Measurements from ENCODE around the gene ZNF823.

DNA sequence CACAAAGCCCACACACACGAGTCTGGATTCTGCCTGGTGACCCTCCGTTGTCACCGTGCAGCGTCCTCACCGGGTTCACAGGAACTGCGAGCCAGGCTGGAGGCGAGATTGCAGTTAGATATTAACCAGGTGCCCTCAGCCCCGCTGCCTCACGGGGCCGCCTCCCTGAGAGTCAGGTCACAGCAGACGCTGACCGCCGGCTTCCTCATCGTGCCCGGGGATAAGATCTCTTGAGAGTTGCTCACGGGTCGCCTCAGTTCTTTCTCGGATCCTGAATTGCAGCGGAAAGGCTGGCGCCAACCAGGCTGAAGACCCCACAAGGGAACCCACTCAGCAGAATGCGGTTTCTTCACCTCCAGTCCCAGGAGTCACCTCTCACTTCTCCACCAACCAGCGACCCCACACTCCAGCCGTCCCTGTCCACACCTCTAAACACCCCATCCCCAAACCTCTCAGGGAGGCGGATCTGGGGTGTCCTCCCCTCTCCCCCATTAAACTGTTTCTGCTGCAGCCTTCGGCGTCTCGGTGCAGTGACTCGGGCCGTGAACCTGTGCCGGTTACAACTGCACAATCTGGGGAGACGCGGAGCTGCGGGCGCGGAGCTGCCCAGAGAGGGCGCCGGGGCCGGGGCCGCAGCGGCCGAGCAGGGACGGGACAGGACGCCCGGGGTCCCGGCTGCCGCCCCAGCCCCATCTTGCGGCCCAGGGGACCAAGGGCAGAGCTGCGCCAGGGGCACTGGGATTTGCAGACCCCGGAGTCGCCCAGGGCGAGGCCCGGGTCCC, 591 bp downstream of the ZNF823 start:
- TF ChIP-seq CTCF (IDR thresholded peaks at IDR 0.05; ENCODE audit: low read depth, low read length, poor library complexity, severe bottlenecking): no peak
- no peak for TF ChIP-seq EZH2phosphoT487 (IDR thresholded peaks at IDR 0.05; ENCODE audit: borderline replicate concordance, low read length)
